MM.1S (cell line): ENCODE measurements around the gene CLCNKB.

ENCODE experiments used
- EZH2 ChIP-seq: fragments of 300-600 bp; sonication (generic); optimal IDR thresholded peaks from 2 replicates; pipeline ENCODE3; 2017; ENCODE audit warnings: low read depth, mild to moderate bottlenecking, antibody characterized with exemption, low read length, mixed read lengths
- TF ChIP-seq, protein P1 (sequence below): fragments of 300-600 bp; sonication (generic); IDR thresholded peaks from 2 replicates; pipeline ENCODE4 v1.5.1; 2016; ENCODE audit warnings: antibody characterized with exemption, low read length, mixed read lengths

DNA sequence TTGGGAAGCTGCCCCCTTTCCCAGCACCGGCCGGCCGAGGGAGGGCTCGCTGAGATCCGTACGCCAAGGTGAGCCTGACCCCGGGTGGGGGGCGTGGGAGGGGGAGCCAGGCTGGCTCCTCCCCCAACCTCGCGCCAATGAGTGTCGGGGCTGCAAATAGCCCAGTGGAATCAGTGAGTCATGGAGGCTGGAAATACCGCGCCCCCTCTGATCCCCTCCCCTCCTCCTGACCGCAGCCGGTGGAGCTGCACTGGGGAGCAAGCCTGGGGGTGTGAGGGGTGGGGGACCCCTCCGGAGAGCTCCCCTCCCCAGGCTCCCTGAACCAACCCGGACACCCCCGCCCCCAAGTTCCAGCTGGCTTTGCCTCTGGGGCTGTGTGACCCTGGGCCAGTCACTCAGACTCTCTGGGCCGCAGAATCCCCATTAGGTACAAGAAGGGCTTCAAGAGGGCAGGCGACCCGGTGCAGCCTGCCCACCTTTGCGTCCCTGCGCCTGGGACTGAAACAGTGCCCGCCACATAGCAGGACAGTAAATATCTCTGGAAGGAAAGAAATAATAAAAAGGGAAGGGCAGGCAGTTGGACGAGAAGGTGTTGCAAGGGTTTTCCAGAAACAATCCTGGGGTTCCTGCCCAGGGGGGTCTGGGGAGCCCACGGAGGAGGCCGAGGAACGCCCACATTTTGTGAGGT, 30.2 kb upstream of the CLCNKB start:
- TF ChIP-seq, protein P1, sequence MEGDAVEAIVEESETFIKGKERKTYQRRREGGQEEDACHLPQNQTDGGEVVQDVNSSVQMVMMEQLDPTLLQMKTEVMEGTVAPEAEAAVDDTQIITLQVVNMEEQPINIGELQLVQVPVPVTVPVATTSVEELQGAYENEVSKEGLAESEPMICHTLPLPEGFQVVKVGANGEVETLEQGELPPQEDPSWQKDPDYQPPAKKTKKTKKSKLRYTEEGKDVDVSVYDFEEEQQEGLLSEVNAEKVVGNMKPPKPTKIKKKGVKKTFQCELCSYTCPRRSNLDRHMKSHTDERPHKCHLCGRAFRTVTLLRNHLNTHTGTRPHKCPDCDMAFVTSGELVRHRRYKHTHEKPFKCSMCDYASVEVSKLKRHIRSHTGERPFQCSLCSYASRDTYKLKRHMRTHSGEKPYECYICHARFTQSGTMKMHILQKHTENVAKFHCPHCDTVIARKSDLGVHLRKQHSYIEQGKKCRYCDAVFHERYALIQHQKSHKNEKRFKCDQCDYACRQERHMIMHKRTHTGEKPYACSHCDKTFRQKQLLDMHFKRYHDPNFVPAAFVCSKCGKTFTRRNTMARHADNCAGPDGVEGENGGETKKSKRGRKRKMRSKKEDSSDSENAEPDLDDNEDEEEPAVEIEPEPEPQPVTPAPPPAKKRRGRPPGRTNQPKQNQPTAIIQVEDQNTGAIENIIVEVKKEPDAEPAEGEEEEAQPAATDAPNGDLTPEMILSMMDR: no peak
- TF ChIP-seq EZH2: no peak
